IMR-90 (cell line): ENCODE measurements around the gene NOL8.

Source experiments
- BHLHE40 ChIP-seq: fragments of 150-350 bp; IDR thresholded peaks from 2 replicates; pipeline ENCODE4 v1.6.1; 2016; ENCODE audit warnings: mild to moderate bottlenecking, low read depth, low read length
- CEBPB ChIP-seq: IDR thresholded peaks from 2 replicates; pipeline ENCODE4 v1.6.1; 2012; ENCODE audit warnings: low read depth, low read length, improper control_type of control experiment
- CTCF ChIP-seq: conservative IDR thresholded peaks from 2 replicates; pipeline ENCODE4 v1.5.1; 2012; ENCODE audit warnings: mild to moderate bottlenecking, low read depth, low read length, improper control_type of control experiment
- ELK1 ChIP-seq: fragments of 150-350 bp; IDR thresholded peaks from 2 replicates; pipeline ENCODE4 v1.6.1; 2016; ENCODE audit warnings: low read depth, mild to moderate bottlenecking, low read length, moderate library complexity, borderline replicate concordance
- MAFK ChIP-seq: IDR thresholded peaks from 2 replicates; pipeline ENCODE4 v1.6.1; 2012; ENCODE audit warnings: low read depth, low read length, improper control_type of control experiment
- NFE2L2 ChIP-seq: fragments of 150-350 bp; IDR thresholded peaks from 2 replicates; pipeline ENCODE4 v1.6.1; 2016; ENCODE audit warnings: low read depth, mild to moderate bottlenecking, low read length
- POLR2A ChIP-seq: IDR thresholded peaks from 2 replicates; pipeline ENCODE4 v1.6.1; 2012; ENCODE audit warnings: mild to moderate bottlenecking, low read depth, low read length
- RAD21 ChIP-seq: IDR thresholded peaks from 2 replicates; pipeline ENCODE4 v1.6.1; 2012; ENCODE audit warnings: low read length, improper control_type of control experiment
- RFX5 ChIP-seq: IDR thresholded peaks from 2 replicates; pipeline ENCODE4 v1.8.0; 2012; ENCODE audit warnings: low read depth, mild to moderate bottlenecking, low read length, moderate library complexity
- SMC3 ChIP-seq: fragments of 150-350 bp; IDR thresholded peaks from 2 replicates; pipeline ENCODE4 v1.6.1; 2016; ENCODE audit warnings: low read depth, mild to moderate bottlenecking, antibody characterized with exemption, low read length, moderate library complexity
- TF ChIP-seq, protein P1 (sequence below): fragments of 150-350 bp; IDR thresholded peaks from 2 replicates; pipeline ENCODE4 v1.6.1; 2017; ENCODE audit warnings: mild to moderate bottlenecking, antibody characterized with exemption, low read length, low read depth

DNA sequence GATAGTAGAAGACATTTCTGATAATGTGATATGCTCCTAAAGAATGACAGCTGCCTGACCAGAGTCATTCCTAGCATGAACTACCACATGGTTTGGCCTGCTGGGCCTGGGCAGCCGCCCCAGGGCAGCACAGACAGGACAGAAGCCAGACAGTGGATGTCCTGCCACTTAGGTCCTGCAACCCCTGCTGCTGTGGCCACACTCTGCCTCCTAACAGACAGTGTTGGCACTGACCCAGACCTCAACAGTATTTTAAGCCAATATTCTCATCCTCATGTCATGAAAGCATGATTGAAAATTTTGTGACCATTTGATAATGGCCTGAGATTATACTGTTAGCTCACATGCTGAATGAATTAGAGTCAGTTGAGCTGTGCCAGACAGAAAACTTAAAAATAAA is 16.4 kb upstream of the NOL8 start:
- TF ChIP-seq RAD21 (no peak), RFX5 (no peak), ELK1 (no peak), BHLHE40 (no peak), CTCF (no peak), CEBPB (no peak), POLR2A (no peak), NFE2L2 (no peak), SMC3 (no peak), MAFK (no peak)
- TF ChIP-seq, protein P1, sequence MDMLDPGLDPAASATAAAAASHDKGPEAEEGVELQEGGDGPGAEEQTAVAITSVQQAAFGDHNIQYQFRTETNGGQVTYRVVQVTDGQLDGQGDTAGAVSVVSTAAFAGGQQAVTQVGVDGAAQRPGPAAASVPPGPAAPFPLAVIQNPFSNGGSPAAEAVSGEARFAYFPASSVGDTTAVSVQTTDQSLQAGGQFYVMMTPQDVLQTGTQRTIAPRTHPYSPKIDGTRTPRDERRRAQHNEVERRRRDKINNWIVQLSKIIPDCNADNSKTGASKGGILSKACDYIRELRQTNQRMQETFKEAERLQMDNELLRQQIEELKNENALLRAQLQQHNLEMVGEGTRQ, result no peak
